Karpas-422 (cell line): ENCODE results near the gene KCND1. TPM values are rescaled to one million over a fixed set of nuclear protein-coding genes. Genes with fewer than 3 reads are reported as not detected.

Source experiments
- DNase-seq: peaks from one replicate; pipeline ENCODE4 v3.0.0-alpha.2; 2015
- H2AFZ ChIP-seq: fragments of 200-600 bp; sonication (generic); 2 replicates; pipeline ENCODE4 v1.6.1; 2014; ENCODE audit warnings: antibody characterized with exemption, low read length, mixed read lengths
- H3K27ac ChIP-seq: fragments of 200-600 bp; sonication (generic); 2 replicates; pipeline ENCODE4 v1.5.1; 2014; ENCODE audit warnings: mild to moderate bottlenecking, low read length, moderate library complexity
- H3K27me3 ChIP-seq: fragments of 200-600 bp; sonication (generic); 2 replicates; pipeline ENCODE4 v1.6.1; 2014; ENCODE audit warnings: low read length, mixed read lengths
- H3K36me3 ChIP-seq: fragments of 200-600 bp; sonication (generic); 2 replicates; pipeline ENCODE4 v1.6.1; 2014; ENCODE audit warnings: low read length, mixed read lengths; ENCODE audit not compliant: insufficient read depth
- H3K4me1 ChIP-seq: fragments of 200-600 bp; sonication (generic); 2 replicates; pipeline ENCODE4 v1.6.1; 2014; ENCODE audit warnings: mild to moderate bottlenecking, low read length, mixed read lengths
- H3K4me2 ChIP-seq: fragments of 200-600 bp; sonication (generic); 2 replicates; pipeline ENCODE4 v1.6.1; 2014; ENCODE audit warnings: low read length, low read depth, mild to moderate bottlenecking; ENCODE audit not compliant: poor library complexity, severe bottlenecking
- H3K4me3 ChIP-seq: fragments of 200-600 bp; sonication (generic); 2 replicates; pipeline ENCODE4 v1.5.1; 2014; ENCODE audit warnings: mild to moderate bottlenecking, antibody characterized with exemption, low read length, mixed read lengths
- H3K79me2 ChIP-seq: fragments of 200-600 bp; sonication (generic); 2 replicates; pipeline ENCODE4 v1.6.1; 2014; ENCODE audit warnings: mild to moderate bottlenecking, low read length, mixed read lengths
- H3K9ac ChIP-seq: fragments of 200-600 bp; sonication (generic); 2 replicates; pipeline ENCODE4 v1.6.0; 2014; ENCODE audit warnings: low read length
- H3K9me2 ChIP-seq: fragments of 200-600 bp; sonication (generic), shearing (Covaris generic); replicated peaks from 2 replicates; pipeline ENCODE4 v1.6.0; 2014; ENCODE audit warnings: mild to moderate bottlenecking, low read length, moderate library complexity; ENCODE audit not compliant: insufficient read depth
- H3K9me3 ChIP-seq: fragments of 300-700, 200-600 bp; sonication (generic); 2 replicates; pipeline ENCODE4 v1.6.1; 2014; ENCODE audit warnings: low read length, mixed read lengths
- H4K20me1 ChIP-seq: fragments of 200-600 bp; sonication (generic); 2 replicates; pipeline ENCODE4 v1.6.1; 2014; ENCODE audit warnings: mild to moderate bottlenecking, antibody characterized with exemption, low read length, low read depth; ENCODE audit not compliant: insufficient read depth
- total RNA-seq: library from RNA; depleted of rRNA; stranded (reverse); fragments of >200 nt; shearing (Covaris generic); gene quantifications from 2 replicates; pipeline ENCODE4 v1.2.3, GENCODE V29; 2014; ENCODE audit warnings: low replicate concordance

Gene KCND1
- total RNA-seq, 1 experiment from 2014 or later: 2.2 TPM

DNA sequence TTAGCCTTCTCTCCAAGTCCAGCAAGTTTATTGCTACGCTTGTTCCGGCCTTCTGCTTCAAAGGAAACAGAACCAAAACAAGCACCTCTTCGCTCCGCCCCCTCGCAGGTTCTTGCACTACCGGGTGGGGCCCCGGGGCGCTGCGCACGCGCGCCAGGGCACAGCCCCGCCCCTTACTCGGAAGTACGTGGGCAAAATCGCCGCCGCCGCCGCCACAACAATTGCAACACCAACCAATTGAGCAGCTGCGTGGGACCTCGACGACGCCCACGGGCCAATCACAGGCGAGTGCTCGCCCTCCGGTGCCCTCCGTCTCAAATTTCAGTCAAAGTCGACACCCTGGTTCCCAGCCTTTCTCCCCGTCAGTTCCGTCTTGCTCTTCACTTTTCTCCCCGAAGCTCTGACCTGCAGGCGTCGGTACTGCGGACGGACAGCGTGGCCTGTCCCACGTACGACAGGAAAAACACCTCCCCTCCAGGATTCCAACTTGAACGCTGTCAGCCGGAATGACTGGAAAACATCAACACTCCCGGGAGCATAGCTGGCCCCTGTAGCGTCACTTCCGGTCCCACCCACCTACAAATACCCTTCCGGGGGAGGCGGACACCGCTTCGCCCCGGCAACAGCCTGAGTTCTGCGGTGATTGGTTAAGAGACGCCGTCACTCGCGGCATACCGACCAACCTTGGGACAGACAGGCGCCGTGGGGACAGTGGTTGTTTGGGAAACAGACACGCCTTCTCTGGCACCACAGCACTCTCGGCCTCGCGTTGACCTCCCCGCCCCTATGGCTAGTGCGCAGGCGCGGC lies 13.6 kb downstream of the KCND1 start:
- Histone ChIP-seq H3K79me2 (peaks cover 46% of the 10 kb centered on the region), H3K36me3 (0 out of 2 replicates have a peak, but pooled peaks cover 5% of the 10 kb centered on the region), H3K9me3 (no peaks in the 10 kb centered on the region), H3K4me1 (peaks cover 53% of the 10 kb centered on the region), H3K4me2 (peak overlapping the region; percentile 67), H3K4me3 (peak overlapping the region; percentile 73), H3K27ac (peak overlapping the region; percentile 91), H4K20me1 (0 out of 2 replicates have a peak, but pooled peaks cover 6% of the 10 kb centered on the region), H2AFZ (no peak overlapping the region), H3K9me2 (no peaks in the 10 kb centered on the region), H3K27me3 (no peaks in the 10 kb centered on the region), H3K9ac (peak overlapping the region; percentile 82)
- DNase-seq: peak; percentile 96

DNA sequence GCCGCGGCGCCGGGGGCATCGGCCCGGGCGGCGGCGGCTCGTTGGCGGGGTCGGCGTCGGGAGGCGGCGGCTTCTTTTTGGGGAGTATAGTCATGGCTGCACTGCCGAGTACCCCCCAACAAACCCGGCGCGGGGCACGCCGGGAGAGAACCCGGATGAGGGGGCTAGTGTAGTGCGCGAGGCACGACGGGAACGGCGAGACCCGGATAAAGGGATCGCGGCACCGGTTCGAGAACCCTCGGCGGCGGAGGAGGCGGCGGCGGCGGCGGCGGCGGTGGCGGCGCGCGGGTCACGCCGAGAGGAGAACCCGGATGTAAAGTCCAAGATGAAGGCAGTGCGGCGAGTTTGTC lies 14.2 kb downstream of the KCND1 start, which contains the start of gene OTUD5:
TSS of gene OTUD5 (minus strand) at position 131 of the 350 bp plus-strand sequence. CDS start at position 94, 37 bp downstream.
- Histone ChIP-seq H3K9me3 (no peaks in the 10 kb centered on the region), H3K9ac (peak within 1 kb of the TSS; percentile 82), H3K4me3 (peak within 1 kb of the TSS; percentile 79), H3K4me1 (peaks cover 50% of the 10 kb centered on the region), H4K20me1 (peaks cover 6% of the 10 kb centered on the region; the same call in 1 of the 2 replicates), H3K9me2 (no peaks in the 10 kb centered on the region), H3K27ac (peak within 1 kb of the TSS; percentile 91), H3K27me3 (no peaks in the 10 kb centered on the region), H2AFZ (no peak within 1 kb of the TSS), H3K4me2 (peak within 1 kb of the TSS; percentile 70), H3K36me3 (0 out of 2 replicates have a peak, but pooled peaks cover 5% of the 10 kb centered on the region), H3K79me2 (peaks cover 52% of the 10 kb centered on the region)
- peak; percentile 89 for DNase-seq

- Histone ChIP-seq H3K4me1 (peaks cover 44% of the 10 kb centered on the region), H3K27me3 (no peaks in the 10 kb centered on the region), H3K9ac (peak overlapping the region; percentile 82), H3K36me3 (0 out of 2 replicates have a peak, but pooled peaks cover 5% of the 10 kb centered on the region), H4K20me1 (peaks cover 6% of the 10 kb centered on the region; the same call in 1 of the 2 replicates), H3K27ac (no peak overlapping the region), H2AFZ (no peak overlapping the region), H3K9me2 (no peaks in the 10 kb centered on the region), H3K4me3 (peak overlapping the region; percentile 79), H3K79me2 (peaks cover 58% of the 10 kb centered on the region), H3K9me3 (no peaks in the 10 kb centered on the region), H3K4me2 (peak overlapping the region; percentile 70)
- no peak for DNase-seq
Measured at GRCh38 chrX:48956728-48957414, 14.8 kb downstream of the KCND1 start.

- no peaks in the 10 kb centered on the region for H3K9me3 ChIP-seq
- no peak overlapping the region for H3K4me2 ChIP-seq
- H3K4me3 ChIP-seq: no peak overlapping the region
- H3K9me2 ChIP-seq: no peaks in the 10 kb centered on the region
- peaks cover 51% of the 10 kb centered on the region for H3K79me2 ChIP-seq
- no peaks in the 10 kb centered on the region for H3K27me3 ChIP-seq
- no peak overlapping the region for H3K9ac ChIP-seq
- no peaks in the 10 kb centered on the region for H3K36me3 ChIP-seq
- no peak overlapping the region for H2AFZ ChIP-seq
- DNase-seq: no peak
- H4K20me1 ChIP-seq: peaks cover 3% of the 10 kb centered on the region; the same call in 1 of the 2 replicates
- no peaks in the 10 kb centered on the region for H3K4me1 ChIP-seq
- no peak overlapping the region for H3K27ac ChIP-seq
Measured at GRCh38 chrX:48948589-48948988, 23.1 kb downstream of the KCND1 start.

DNA sequence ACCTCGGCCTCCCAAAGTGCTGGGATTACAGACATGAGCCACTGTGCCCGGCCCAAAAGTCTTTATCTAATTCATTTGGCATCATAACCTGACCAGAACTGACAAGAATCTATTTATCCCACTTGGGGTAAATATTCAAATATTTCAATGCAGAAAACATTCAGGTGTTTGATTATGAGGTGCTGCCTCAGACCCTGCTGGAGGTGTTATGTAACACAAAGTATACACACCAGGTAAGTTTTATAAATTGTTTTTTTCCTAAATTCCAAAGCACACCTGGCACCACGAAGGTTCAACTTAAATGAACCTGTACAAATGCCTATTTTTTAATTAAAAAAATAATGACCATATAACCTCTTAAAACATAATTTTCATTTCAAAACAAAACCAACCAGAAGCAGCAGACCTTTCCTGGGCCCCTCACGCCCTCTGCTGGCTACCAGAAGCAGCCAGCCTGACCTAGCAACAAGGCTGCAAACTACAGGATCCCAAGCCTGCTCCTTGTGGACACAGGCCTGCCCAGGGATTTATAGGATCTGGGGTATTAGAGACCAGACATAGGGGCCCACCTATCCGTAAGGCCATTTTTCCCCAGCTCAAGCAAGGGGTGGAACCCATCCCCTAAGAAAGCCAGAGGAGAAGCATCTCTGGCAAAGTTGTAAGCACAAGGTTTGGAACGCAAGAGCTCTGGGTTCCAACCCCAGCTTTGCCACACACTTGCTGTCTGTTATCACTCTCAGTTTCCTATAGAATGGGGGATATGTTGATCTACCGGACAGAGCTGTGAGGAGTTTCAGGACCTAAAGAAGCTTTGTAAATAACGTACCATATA lies 25.9 kb downstream of the KCND1 start:
- Histone ChIP-seq H3K27me3 (no peaks in the 10 kb centered on the region), H3K4me2 (no peak overlapping the region), H3K4me3 (no peak overlapping the region), H3K9me3 (no peaks in the 10 kb centered on the region), H3K9ac (no peak overlapping the region), H3K27ac (no peak overlapping the region), H4K20me1 (0 out of 2 replicates have a peak, but pooled peaks cover 3% of the 10 kb centered on the region), H3K36me3 (no peaks in the 10 kb centered on the region), H3K4me1 (peaks cover 7% of the 10 kb centered on the region), H3K9me2 (no peaks in the 10 kb centered on the region), H2AFZ (no peak overlapping the region), H3K79me2 (peaks cover 51% of the 10 kb centered on the region)
- peak; percentile 72 for DNase-seq

DNA sequence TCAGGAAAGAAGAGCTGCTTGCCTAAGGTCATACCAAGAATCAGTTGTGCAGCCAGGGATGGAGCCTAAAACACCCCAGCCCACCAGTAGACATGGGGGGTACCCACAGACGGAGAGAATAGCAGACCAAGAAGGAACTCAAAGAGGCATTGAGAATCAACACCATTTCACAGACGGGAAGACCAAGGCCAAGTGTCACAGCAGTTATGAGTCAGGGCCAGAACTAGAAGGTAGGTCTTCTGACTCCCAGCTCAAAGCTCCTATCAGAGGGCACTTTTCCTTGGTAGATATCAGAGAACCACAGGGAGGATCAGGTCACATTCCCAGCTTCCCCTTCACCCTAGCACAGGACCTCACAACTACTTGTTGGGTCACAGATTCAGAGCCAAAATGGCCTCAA lies 28.7 kb downstream of the KCND1 start:
- Histone ChIP-seq H3K9ac (no peak overlapping the region), H4K20me1 (peaks cover 10% of the 10 kb centered on the region; the same call in 1 of the 2 replicates), H2AFZ (no peak overlapping the region), H3K79me2 (peaks cover 72% of the 10 kb centered on the region), H3K36me3 (no peaks in the 10 kb centered on the region), H3K27me3 (no peaks in the 10 kb centered on the region), H3K27ac (peak overlapping the region; percentile 37; the same call in 1 of the 2 replicates), H3K9me2 (no peaks in the 10 kb centered on the region), H3K4me2 (no peak overlapping the region), H3K9me3 (no peaks in the 10 kb centered on the region), H3K4me3 (no peak overlapping the region), H3K4me1 (peaks cover 35% of the 10 kb centered on the region)
- DNase-seq: no peak

DNA sequence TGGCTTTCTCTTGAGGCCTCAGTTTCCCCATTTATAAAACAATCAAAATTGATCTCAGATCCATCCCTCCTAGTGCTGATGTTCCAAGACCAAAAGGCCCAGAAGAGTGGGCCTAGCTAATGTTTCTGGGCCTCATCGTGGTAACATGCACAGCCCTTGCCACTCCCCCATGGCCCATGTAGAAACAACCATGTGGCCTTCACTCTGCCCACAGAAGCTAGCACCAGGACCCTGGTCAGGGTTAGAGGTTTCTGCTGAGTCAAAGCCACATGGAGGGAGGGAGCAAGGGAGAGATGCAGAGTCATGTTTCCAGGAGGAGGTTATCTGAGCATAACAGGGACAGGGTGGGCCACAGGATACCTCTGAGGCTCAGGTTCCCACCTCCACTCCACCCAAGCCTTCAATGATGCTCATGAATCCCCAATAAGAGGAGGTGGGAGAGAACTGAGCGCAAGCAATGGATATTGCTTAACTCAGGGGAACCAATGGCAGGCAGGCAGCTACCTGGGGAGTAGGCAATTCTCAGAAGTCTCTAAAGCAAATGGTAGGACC lies 31.2 kb downstream of the KCND1 start:
- Histone ChIP-seq H3K36me3 (0 out of 2 replicates have a peak, but pooled peaks cover 2% of the 10 kb centered on the region), H3K79me2 (peaks cover 81% of the 10 kb centered on the region), H3K9ac (peak overlapping the region; percentile 53), H2AFZ (no peak overlapping the region), H3K4me3 (peak overlapping the region; percentile 52; the same call in 1 of the 2 replicates), H3K4me2 (peak overlapping the region; percentile 52), H3K4me1 (peaks cover 44% of the 10 kb centered on the region), H3K27me3 (no peaks in the 10 kb centered on the region), H3K9me2 (no peaks in the 10 kb centered on the region), H3K27ac (peak overlapping the region; percentile 96), H3K9me3 (no peaks in the 10 kb centered on the region), H4K20me1 (peaks cover 9% of the 10 kb centered on the region; the same call in 1 of the 2 replicates)
- no peak for DNase-seq
